ENCODE measurements around the gene CD300E.
A peak's percentile ranks its signal among the peaks of the same experiment; 100 is the strongest.
"Not testable (repeated sequence)": the region's sequence is repeated elsewhere in the genome, so short reads cannot be mapped to it uniquely, and the experiment has no call there.

Gene CD300E

DNA sequence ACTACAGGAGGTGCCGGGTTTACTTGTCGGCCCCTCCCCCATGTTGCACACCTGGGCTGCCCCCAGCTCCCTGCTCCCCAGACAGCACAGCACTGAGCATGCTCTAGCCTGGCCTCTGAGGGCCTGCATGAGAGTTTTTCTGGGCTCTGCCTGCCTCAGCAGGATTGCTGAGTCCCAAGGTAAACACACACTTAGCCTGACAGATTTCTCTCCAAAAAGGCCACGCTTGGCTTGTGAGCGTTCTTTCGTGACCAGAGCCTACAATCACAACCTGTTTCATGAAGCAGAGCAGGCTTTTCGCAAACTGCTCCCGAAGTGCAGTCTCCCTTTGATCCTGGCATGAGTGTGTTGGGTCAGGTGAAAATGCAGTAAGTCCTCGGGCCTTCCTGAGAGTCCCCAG lies 9.8 kb upstream of the CD300E start:
- DNase-seq: no peak

GRCh38 chr17:74632617-74633016 lies 9.1 kb upstream of the CD300E start:
- no peak for DNase-seq

DNA sequence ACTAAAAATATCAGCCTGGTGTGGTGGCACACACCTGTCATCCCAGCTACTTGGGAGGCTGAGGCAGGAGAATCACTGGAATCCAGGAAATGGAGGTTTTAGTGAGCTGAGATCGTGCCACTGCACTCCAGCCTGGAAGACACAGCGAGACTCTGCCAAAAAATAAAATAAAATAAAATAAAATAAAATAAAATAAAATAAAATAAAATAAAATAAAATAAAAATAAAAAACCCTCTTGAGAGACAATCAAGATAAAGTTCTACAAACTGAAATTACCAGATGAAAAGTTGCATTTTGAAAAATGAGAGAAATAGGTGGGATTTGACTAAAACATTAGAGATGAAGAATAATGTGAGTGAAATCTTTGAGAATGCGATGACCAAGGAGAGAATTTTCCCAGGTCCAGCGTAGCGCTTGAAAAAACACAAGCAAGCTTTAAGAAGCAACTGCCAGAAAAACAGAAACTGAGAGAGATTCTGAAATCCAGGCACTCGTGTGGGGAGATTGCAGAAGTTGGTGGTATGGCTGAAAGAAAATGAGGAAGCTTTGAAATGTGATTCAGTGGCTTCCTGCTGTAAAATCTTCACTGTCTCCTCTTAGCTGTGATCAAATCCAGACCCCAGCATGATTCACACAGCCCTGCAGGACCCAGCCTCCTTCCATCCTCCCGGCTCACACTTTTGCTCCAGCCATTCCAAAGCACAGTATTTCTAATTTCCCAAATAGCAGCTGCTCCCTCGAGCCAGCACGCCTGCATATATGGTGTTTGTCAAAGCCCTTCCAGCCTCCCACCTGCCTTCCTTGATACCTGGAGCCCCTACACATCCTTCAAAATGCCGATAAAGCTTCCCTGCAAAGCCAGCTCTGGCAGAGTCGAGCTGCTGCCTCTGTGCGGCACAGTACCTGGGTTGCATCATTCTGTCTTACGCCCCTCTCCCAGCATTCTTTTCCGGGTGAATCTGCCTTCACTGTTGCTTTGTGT lies 8.2 kb upstream of the CD300E start:
- DNase-seq: peak; percentile 97

DNA sequence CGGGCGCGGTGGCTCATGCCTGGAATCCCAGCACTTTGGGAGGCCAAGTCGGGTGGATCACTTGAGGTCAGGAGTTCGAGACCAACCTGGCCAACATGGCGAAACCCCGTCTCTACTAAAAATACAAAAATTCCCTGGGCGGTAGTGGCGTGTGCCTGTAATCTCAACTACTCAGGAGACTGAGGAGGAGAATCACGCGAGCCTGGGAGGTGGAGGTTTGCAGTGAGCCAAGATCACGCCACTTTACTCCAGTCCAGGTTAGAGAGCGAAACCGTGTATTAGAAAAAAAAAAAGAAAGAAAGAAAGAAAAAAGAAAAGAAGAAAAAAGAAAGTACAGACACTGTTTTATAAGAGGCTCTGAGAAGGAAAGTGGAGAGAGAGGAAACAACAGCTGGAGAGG lies 6.7 kb upstream of the CD300E start:
- not testable (repeated sequence) for DNase-seq

DNA sequence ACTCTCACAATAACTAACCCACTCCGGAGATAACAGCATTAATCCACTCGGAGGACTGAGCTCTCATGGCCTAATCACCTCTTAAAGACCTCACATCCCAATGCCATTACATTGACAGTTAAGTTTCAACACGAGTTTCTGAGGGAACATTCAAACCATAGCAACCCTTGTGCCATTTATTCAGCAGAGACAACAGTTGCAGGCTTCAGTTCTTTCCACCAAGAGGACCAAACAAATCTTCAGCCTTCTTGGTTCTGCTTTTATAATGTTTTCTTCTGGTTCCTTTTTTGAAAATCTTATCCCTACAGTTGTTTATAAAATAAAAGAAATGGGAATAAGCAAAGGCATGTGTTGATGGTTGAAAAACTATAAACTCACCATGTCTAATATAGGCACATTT lies 2.1 kb upstream of the CD300E start:
- no peak for DNase-seq

- DNase-seq: no peak
Measured at GRCh38 chr17:74624131-74624530, 593 bp upstream of the CD300E start.

GRCh38 chr17:74619077-74619673 lies 4.4 kb downstream of the CD300E start:
- peak; percentile 77 for DNase-seq

GRCh38 chr17:74618451-74618850 lies 5.1 kb downstream of the CD300E start:
- DNase-seq: no peak

DNA sequence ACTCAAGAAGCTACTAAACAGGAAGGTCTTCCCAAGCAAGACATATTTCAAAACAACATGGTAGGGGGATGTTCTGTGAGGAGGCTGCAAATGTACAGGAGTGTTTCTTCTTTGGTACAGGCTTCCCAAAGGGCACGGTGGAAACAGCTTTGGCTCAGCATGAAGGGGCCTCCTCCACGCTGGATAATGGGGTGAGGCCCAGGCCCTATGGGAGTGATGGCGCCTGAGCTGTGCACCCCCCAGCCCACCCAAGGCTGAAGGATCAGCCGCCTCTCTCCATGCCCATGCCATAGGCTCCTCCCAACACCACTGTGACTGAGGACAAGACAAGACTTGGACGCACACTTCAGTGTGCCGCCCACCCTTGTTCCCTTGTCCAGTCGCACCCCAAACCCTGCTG lies 6.8 kb downstream of the CD300E start:
- DNase-seq: no peak

GRCh38 chr17:74612046-74612445 lies 11.5 kb downstream of the CD300E start:
- no peak for DNase-seq

DNA sequence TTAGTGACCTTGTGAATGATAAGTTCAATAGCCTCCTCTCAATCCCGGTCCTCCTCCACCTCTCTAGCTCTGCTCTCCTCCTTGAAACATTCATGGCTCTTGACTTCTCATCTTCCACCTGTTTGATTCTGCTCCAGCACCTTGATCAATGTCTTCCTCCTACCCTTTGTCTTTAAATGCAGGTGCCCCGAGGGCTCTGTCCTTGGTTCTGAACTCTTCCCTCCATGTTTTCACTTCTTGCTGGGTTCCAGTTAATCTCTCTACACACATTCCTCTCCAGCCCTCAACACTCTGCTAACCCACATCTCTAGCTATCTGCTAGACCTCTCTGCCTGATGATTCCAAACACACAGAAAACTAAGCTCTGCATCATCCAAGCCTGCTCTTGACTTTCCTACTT lies 13.4 kb downstream of the CD300E start:
- no peak for DNase-seq

DNA sequence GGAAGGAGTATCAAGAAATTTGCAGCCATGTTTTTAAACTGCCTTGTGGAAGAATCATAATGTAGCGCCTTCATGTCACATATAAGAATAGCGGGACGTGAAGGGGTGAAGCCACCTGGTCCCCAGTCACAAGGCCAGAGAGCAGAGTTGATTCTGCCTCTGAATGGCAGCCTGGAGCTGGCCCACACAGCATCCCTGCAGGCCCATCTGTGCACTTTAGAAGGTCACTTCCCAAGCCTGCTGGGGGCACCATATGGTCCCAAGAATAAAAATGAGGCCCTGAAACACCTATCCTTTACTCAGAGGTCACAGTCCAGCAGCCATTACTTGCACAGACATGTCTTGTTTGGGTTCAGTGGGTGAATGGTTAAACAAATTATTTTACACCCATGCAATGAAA lies 15.0 kb downstream of the CD300E start:
- no peak for DNase-seq

GRCh38 chr17:74607221-74607620 lies 16.3 kb downstream of the CD300E start:
- no peak for DNase-seq

DNA sequence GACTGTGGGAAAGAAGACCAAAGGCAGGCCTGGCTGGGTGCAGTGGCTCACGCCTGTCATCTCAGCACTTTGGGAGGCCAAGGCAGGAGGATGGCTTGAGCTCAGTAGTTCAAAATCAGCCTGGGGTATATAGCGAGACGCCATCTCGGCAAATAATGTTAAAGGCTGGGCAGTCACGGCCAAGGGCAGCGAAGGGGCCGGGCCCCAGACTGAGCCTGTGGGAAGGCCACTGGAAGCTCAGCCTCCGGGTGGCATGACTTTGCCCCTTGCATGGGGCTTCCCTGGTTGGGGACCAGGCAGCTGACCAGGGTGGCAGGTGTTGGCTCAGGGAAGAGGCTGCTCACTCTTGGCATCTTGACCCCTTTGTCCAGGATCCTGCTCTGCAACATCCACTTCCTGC lies 17.5 kb downstream of the CD300E start:
- no peak for DNase-seq

DNA sequence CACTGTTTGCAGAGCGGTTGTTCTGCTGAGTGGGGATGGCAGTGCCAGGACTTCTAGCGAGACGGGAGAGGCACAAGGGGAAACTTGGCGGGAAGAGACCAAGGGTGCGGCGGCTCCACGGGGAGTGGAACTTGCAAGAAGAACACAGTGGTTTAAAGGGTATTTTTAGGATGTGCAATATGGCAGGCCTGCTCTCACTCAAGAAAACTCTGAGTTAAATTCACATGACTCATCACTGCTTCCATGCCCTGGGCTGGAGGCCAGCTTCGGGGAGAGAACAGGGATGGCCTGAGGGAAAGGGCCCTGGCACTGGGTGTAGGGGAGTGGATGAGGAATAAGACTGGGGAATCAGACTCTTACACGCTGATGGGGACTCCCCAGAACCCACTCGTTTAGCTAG lies 18.2 kb downstream of the CD300E start:
- DNase-seq: peak; percentile 79

DNA sequence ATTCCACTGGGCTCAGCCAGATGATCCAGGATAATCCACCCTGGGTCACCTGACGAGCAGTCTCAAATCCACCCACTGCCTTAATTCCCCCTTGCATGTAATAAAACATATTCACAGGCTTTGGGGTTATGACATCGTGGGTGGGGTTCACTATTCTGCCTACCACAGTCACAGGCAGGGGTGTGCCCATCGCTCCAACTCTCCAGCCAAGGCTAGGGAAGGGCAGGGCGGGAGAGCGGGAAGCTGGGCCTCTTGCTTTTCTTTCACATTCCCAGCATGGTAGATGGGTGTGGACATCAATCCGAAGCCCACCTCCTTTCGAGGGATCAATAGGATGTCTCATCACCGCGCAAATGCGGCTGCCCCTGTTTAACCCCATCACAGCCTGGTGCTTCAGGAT lies 18.8 kb downstream of the CD300E start:
- no peak for DNase-seq

DNA sequence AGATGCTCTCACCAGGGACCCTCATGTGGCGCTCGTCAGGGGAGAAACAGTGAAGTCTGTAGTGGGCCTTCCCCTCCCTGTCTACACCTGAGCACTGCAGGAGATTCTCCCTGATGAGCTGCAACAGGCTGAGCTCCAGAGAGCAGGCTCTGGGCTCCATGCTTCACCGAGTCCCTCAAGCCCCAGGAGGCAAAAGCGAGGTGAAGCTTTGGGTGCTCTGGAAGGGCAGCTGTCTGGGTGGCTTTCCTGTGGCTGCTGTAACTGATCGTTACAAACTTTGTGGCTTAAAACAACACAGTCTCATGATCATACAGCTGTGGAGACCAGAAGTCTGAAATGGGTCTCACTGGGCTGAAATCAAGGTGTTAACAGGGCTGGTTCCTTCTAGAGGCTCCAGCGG lies 19.3 kb downstream of the CD300E start:
- no peak for DNase-seq

DNA sequence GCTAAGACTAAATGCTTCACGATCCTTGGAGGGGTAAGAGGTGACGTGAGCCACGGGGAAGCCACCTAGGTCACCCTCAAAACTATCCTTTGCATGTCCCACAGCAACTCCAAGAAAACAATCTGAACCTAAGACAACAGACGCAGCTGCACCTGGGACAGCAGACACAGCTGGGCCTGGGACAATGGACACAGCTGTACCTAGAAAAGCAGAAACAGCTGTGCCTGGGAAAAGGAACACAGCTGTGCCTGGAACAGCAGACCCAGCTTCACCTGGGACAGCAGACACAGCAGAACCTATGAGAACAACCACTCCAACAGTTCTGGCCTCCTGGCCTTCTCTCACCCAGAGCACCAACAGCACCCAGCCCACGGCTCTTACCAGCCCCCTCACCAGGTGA lies 19.8 kb downstream of the CD300E start:
- no peak for DNase-seq

- no peak for DNase-seq
Measured at GRCh38 chr17:74603037-74603635, 20.4 kb downstream of the CD300E start.

- DNase-seq: peak; percentile 76
Measured at GRCh38 chr17:74601944-74602572, 21.5 kb downstream of the CD300E start.

- no peak for DNase-seq
Measured at GRCh38 chr17:74599448-74599939, 24.0 kb downstream of the CD300E start.

- no peak for DNase-seq
Measured at GRCh38 chr17:74599023-74599399, 24.5 kb downstream of the CD300E start.

GRCh38 chr17:74598346-74599022 lies 25.1 kb downstream of the CD300E start:
- no peak for DNase-seq
